ENCODE data around the gene MT1X.

- TF ChIP-seq EZH2phosphoT487 (IDR thresholded peaks at IDR 0.05; ENCODE audit: insufficient read depth, low read depth): no peak
- TF ChIP-seq EZH2 (IDR thresholded peaks at IDR 0.05; ENCODE audit: insufficient read depth, poor library complexity, severe bottlenecking): no peak
These were observed 32.5 kb upstream of the MT1X start for GRCh38 chr16:56649820-56650219.

Data from GM23248 (cell line).